Adrenal gland (tissue), 5 donors: Measurements from ENCODE around the gene ARL10.

Experiments
- CTCF ChIP-seq, 6 experiments: fragments of 450-650 bp in 4 of 6; fragments of 200-600 bp in 2 of 6; sonication (generic) in 1 of 6; IDR thresholded peaks; 1 replicate in 5 of 6; 2 replicates in 1 of 6; pipeline versions ENCODE4 v1.5.1 to v1.8.0; 2016 to 2021; ENCODE audit warnings: antibody characterized with exemption in 6 of 6, mild to moderate bottlenecking in 2 of 6, moderate library complexity in 1 of 6
- POLR2A ChIP-seq, 2 donors: fragments of 450-650 bp; IDR thresholded peaks; one replicate each; pipeline ENCODE4 v1.6.1; 2017; ENCODE audit warnings: antibody characterized with exemption in 2 of 2, mild to moderate bottlenecking in 2 of 2, moderate library complexity in 1 of 2
- donor health status: DM: no; HTN: no; CAD: no.

- TF ChIP-seq CTCF (IDR thresholded peaks at IDR 0.05) (no peak), POLR2A (IDR thresholded peaks at IDR 0.05) (no peak)
Measured at GRCh38 chr5:176425791-176426190, 60.5 kb downstream of the ARL10 start.
